ENCODE results near the gene DCAF16.

Gene DCAF16

DNA sequence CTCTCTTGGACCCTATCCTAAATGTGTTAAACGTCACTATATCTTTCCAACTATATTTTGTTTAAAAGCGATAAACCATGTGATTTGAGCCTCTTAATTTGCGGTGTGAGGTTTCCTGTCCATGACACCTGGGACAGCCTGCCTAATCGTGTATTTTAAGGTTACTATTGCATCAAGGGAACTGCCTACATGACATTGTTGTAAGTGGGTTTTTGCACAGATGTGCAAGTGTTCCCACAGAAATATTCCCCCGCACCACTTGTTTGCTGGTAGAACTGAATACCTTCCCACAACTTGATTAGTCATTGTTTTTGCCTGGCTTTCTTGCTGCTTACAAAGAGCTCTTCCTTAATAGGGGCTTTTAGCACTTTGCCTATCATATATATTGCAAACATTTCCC, 24.0 kb downstream of the DCAF16 start:
- no peak overlapping the region for H3K27ac ChIP-seq
- DNase-seq (ENCODE audit: low read depth, low spot score) = no peak

DNA sequence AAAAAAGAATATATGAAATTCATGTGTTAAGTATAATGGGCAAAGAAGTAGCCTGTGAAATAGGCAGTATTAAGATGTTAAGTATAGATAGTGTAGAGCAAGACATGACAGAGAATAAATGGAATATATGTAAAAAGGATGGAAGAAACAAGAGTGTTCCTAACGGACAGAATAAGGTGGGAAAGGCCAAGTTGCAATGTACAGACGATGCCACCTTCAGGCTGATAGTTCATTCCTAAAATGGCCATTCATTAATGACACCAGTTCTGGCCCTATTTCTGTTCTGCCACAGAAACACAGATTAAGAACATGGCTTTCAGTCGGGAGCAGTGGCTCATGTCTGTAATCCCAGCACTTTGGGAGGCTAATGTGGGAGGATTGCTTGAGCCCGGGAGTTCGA, 24.7 kb downstream of the DCAF16 start:
- H3K27ac ChIP-seq = no peak overlapping the region
- no peak for DNase-seq (ENCODE audit: low read depth, low spot score)

DNA sequence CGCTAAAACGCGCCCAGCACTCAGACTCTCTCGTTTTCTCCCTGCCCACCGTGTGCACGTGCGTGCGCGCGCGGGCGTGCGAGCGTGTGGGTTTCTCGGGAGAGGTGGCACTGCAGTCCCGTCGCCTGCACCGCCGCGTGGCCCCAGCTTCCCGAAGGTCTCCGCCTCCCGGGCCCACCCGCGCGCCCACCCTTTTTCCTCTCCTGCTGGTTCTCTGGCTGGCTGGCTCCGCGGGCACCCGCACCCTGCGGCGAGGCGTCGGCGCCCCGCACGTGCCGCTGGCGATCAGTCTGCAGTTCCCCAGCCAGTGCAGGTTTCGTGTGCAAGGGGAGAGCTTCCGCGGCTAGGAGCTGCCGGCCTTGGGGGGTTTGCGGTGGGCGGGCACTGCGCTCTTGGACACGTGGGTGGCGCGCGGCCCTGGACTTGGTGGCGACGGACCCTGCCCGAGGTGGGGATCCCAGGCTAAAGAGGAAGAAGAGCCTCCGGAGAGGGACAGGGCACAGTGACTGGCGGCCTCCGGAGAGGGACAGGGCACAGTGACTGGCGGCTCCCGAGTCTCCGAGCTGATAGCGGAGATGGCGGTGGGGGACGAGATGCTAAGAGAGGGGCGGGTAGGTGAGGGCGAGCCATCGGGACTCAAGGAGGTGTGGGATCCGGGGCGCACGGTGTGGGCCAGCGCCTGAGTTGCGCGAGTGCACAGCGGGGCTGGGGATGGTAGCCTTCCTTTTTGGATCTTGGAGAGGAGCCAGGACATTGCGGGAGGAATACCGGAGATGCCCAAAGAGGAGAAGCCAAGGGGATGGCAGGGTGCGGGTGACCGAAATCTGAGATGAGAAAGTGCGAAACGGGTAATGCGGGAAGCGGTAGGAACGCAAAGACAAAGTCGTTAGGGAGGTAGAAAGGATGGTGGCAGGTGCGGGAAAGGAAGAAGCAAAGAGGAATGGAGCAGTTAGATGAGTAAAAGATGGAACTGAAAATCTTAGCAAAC, 29.0 kb downstream of the DCAF16 start, which contains the start of gene FAM184B:
Gene FAM184B, minus strand, starts transcription at position 322 of the 988 bp plus-strand sequence. CDS start 322 bp downstream, outside the sequence.
- no peak for DNase-seq (ENCODE audit: low read depth, low spot score)
- no peak within 1 kb of the TSS for H3K27ac ChIP-seq

DNA sequence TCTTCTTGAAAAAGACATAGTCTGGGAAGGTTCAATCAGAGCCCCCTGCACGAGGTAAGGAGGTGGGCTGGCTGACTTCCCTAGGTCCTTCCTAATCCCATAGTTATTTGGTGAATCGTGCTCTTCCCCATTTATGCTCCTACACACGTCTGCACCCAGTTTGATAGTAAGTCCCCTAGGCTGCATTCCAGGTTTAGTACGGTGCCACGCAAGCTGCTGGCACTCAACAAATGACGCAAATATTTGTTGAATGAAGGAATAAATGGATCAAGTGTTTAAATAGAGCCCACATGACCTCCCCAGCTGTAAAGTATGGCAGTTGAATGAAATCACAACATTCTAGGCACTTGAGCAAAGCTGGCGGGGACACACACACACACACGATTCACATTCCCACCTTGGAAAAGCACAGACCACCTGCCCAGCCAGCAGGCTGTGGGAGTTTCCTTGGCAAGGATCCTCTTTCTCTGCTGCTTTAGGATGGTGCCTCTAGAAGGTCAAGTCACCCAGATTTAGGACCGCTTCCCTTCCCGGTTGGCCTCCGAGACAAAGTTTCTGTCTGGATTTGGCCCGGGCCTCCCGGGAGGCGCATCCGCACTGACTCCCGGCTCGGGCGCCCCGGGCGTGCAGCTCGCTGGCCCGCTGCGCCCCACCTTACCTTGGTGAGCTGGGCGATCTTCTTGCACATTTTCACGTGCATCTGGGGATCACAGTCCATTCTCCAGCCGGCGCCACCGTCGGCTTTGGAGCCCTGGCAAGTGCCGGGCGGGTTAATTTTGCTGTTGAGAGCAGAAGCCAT, 29.9 kb downstream of the DCAF16 start:
- H3K27ac ChIP-seq = no peak overlapping the region
- DNase-seq (ENCODE audit: low read depth, low spot score) = no peak

DNA sequence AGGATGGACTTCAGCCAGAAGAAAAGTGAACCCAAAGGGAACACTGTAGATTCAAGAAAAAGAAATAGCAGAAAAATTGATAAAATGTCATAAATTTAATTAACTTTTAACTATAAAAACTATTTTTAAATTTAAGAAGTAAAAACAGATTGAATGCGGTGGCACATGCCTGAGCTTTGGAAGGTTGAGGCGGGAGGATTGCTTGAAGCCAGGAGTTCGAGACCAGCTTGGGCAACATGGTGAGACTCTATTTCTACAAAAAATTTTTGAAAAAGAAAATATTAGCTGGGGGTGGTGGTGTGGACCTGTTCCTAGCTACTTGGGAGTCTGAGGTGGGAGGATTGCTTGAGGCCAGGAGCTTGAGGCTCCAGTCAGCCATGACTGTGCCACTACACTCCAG, 32.1 kb downstream of the DCAF16 start:
- DNase-seq (ENCODE audit: low read depth, low spot score) = no peak
- H3K27ac ChIP-seq = no peak overlapping the region

DNA sequence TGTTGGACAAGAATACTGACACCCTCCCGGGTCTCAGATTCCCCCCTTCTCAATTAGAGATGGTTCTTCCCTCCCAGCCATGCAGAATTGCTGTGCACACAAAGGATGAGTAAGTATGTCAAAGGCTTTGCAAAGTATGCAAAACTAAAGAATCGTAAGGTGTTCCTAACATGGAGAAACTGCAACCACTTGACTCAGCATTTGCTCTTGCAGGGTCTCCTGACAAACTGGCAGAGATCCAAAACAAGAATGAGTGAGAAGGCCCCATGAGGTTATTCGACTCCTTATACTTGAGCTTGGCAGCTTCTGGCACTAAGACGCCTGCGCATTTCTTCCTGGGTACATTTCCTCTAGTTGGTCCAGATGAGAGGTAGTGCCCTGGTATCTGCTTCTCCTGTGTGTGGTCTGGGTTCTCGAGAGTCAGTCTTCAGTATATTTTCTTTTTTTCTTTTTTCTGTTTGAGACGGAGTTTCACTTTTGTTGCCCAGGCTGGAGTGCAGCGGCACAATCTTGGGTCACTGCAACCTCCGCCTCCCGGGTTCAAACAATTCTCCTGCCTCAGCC, 37.3 kb downstream of the DCAF16 start:
- no peak overlapping the region for H3K27ac ChIP-seq
- no peak for DNase-seq (ENCODE audit: low read depth, low spot score)

DNA sequence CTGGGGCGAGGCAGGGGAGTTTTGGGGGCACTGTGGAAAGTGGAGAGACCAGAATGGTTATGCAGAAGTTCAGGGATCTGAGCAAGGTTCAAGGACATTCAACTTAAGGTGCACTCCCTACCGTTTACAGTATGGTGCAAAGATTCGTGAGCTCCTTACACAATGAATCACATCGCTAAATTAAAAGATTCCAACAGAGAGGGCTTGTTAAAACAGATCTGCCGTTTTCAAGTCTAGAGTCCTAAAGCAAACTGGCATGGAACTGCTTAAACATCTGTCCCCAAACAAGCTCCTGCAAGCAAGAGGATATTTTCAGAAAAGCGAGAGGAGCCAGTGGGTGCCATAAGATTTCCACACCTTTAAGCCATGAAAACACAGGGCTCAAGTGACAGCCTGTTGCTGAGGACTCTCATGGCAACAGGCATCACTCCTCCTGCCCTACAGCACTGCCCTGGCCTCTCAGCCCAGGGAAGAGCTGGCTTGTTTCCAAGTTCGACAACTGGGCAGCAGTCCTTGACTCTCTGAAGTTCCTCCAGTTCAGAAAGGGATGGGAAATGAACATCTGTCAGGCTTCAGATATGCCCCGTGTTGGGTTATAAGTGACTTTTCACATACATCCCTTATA, 39.2 kb downstream of the DCAF16 start:
- H3K27ac ChIP-seq = no peak overlapping the region
- DNase-seq (ENCODE audit: low read depth, low spot score) = peak; percentile 10

DNA sequence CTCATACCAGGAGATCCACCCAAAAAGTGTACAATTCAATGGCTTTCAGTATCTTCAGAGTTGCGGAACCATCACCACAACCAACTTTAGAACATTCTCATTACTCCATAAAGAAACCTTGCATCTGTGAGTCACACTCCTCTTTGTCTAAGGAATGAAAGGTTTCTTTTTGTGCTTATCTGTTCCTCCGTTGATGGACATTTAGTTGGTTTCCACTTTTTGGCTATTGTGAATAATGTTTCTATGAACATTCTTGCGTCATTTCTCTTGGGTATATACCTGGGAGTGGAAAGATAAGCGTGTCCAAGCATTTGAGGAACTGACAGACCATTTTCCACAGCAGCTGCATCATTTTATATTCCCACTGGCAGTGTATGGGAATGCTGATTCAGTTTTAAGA, 39.7 kb downstream of the DCAF16 start:
- no peak overlapping the region for H3K27ac ChIP-seq
- peak; percentile 12 for DNase-seq (ENCODE audit: low read depth, low spot score)

DNA sequence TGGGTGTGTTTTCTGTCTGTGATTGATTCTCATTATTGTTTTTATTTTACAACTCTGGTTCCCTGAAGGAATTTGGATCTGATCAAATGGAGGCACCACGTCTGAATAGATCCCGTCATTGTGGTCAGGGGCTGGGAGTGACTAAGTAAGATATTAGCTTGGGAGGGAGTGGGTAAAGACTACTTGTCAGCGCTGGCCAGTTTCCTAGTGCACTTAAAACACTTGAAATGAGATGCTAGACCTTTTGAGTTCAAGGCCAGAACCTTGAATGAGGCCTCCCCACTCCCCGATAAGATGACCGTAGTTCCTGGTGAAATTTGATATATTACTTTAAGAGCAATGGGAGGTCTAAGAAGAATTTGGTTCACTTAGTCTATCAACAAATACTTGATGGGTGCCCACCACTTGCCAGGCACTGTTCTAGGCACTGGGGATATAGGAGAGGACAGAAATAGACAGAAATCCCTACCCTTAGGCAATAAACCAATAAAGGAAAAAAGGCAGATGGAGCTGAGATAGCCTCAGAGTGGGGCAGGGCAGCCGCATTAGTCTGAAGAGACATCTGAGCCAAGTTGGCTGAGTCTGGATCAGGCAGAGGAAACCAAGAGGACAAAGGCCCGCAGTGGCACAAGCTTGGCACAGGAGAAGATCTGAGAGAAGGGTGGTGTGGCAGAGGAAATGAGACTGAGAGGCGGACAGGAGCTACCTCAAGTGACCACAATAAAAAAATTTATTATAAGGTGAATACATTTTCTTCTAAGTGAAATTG, 41.0 kb downstream of the DCAF16 start:
- no peak overlapping the region for H3K27ac ChIP-seq
- no peak for DNase-seq (ENCODE audit: low read depth, low spot score)

DNA sequence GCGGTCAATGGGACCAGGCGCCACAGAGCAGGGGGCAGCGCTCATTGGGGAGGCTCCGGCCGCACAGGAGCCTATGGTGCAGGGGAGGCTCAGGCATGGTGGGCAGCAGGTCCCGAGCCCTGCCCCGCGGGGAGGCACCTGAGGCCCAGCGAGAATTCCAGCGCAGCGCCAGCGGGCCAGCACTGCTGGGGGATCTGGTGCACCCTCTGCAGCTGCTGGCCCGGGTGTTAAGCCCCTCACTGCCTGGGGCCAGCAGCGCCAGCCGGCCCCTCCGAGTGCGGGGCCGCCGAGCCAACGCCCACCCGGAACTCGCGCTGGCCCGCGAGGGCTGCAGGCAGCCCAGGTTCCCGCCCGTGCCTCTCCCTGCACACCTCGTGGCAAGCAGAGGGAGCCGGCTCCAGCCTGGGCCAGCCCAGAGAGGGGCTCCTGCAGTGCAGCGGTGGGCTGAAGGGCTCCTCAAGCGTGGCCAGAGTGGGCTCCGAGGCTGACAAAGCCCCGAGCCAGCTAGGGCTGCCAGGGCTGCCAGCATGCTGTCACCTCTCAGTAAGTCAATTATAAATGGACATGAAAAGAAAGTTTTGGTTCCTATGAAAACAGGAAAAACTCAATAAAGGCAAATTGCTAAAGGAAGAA, 43.6 kb downstream of the DCAF16 start:
- no peak overlapping the region for H3K27ac ChIP-seq
- DNase-seq (ENCODE audit: low read depth, low spot score) = no peak

DNA sequence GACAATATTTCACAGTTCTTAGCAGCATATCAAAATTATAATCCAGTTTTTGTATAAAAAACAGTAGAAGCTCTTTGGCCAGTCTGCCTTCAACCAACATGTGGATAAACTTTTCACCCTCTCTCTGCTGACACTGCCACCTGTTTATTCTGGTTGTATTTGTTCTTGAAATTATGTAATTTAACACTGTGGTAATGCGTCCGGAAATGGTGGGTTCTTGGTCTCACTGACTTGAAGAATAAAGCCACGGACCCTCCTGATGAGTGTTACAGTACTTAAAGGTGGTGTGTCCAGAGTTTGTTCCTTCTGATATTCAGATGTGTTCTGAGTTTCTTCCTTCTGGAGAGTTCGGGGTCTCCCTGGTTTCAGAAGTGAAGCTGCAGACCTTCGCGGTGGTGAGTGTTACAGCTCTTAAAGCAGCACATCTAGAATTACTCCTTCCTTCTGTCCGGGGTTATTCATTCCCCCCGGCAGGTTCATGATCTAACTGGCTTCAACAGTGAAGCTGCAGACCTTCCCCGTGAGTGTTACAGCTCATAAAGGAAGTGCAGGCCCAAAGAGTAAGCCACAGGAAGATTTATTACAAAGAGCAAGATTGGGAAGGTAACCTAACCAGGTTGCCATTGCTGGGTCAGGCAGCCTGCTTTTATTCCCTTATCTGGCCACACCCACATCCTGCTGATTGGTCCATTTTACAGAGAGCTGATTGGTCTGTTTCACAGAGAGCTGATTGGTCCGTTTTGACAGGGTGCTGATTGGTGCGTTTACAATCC, 44.9 kb downstream of the DCAF16 start:
- no peak overlapping the region for H3K27ac ChIP-seq
- no peak for DNase-seq (ENCODE audit: low read depth, low spot score)

DNA sequence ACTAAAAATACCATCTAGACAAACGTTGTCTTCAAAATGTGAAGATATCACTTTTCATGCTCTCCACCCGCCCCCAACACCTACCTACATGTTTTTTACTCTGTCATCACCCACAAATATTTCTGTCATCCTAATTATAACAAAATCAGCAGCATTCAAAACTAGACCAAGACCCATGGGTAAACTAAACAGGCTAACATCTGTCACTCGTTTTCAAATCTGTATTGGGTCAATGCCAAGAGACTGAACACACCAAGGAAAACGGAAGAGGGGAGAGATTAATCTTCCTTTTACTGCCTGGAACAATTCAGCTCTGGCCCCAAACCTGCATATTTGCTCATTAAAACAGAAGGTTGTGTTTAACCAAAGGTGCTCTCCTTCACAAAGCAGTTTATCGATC, 46.6 kb downstream of the DCAF16 start:
- DNase-seq (ENCODE audit: low read depth, low spot score) = no peak
- no peak overlapping the region for H3K27ac ChIP-seq

DNA sequence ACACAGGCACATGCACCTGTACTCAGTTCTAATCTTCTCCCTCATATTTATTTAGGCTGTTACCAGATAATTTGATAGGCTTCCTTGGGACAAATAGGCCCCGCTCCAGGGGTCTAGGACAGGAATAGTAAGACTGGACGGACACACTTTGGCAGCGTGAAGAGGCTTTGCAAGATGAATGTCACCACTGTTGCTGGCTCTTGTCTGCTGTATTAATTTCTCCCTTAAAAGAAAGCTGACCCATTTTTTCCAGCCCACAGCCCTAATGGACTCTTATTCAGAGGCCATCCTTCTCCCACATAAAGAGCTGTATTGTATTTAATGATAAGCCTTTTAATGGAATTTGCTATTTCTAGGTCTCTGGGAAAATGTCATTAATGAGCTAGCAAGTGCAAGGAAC, 47.1 kb downstream of the DCAF16 start:
- H3K27ac ChIP-seq = no peak overlapping the region
- no peak for DNase-seq (ENCODE audit: low read depth, low spot score)

DNA sequence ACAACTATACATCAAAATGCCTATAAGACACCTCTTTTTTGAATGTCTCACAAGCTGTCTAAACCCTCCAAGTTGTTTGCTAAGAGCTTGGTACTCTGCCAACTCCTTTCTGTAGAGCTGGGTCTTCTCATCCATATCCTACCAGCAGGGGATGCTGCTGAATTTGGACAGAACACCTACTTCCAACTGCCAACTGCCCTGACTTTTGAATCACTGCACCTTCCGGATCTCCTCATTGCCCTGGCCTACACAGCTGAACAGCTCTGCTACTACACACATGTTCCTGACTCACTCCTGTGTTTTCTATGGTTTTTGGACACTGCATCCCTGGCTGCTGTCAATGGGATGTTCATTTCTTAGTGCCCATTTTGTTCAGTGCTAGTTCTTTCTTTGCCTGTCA, 47.8 kb downstream of the DCAF16 start:
- DNase-seq (ENCODE audit: low read depth, low spot score) = peak; percentile 41
- H3K27ac ChIP-seq = no peak overlapping the region

DNA sequence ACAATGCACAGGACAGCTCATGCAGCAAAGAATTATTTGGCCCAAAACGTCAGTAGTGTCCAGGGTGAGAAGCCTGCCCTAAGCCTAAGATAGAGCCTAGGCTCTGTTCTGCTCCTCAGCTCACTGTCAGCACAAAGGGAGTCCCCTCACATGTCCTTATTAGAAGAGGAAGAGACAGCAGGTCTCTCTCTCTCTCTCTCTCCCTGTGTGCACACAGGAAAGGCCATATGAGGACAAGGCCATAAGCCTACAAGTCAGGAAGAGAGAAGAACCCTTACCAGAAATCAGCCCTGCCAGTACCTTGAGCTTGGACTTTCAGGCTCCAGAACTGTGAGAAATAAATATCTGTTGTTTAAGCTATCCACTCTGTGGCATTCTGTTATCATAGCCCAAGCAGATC, 49.5 kb downstream of the DCAF16 start:
- H3K27ac ChIP-seq = no peak overlapping the region
- no peak for DNase-seq (ENCODE audit: low read depth, low spot score)

DNA sequence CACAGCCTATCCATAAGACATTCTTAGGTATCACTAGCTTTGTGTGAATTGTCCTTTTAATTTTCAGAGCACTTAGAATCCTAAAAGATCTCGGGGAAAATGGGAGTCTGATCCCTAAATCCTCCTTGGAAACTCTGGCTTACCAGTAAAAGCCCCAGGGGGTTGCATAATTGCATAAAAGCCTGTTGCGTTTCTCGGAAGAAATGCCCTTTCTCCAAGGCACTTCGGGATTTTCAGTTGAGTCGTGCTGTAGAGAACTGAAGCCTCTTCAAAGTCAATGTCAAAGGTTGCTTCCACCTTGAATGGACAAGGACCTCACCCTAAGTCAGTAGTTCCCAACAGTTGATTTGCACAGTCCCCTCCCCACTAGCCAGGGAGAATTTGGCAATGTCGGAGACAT, 49.9 kb downstream of the DCAF16 start:
- H3K27ac ChIP-seq = no peak overlapping the region
- no peak for DNase-seq (ENCODE audit: low read depth, low spot score)

DNA sequence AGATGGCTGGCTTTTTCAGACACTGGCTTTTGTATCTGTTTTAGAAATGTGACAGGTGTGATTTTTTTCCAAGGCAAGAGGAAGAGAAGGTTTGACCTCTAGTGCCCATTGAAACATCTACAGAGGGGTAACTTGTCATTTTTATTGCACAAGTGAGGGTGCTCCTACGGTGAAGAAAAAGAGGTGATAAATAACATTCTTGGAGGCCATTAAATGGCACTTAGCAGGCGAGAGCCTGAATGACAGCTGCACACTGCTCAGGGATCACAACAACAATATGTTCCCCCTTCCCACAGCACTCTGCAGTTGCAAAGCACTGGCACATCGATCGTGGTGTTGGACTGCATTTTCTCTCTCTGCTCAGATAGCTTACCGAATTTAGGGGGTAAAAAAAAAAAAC, 52.1 kb downstream of the DCAF16 start:
- no peak overlapping the region for H3K27ac ChIP-seq
- no peak for DNase-seq (ENCODE audit: low read depth, low spot score)

DNA sequence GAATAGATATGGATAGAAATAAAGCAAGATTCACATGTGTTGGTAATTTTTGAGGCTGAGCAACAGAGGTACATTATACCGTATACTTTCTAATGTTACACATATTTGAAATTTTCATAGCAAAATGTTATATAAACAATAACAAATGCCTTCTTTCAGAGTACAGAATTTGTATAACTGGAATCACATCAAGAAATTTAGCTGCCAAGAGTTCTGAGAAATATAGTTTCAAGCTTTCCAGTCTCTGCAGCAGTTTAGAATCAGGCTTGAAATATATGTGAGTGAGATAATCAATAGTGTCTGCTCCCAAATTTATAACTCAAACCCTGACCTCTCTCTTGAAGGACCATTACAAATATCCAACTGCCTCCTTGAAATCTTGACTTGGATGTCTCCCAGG, 52.9 kb downstream of the DCAF16 start:
- no peak for DNase-seq (ENCODE audit: low read depth, low spot score)
- no peak overlapping the region for H3K27ac ChIP-seq

DNA sequence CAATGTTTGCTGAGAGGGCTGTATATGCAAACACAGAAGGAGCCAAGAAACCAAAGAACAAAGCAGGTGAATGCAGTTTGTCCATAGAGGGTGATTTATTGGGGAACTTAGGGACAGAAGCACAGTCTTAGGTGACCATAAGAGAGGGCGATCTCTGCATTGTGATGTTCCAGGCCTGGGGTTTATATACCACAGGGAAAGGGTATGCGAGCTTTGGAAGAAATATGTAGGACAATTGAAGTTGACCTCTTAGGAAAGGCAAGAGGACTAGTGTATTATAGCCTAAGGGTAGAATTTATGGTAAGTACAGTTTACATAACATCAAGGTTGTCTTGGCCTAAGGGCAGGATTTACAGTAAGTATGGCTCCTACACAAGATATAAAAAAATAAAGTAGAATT, 56.9 kb downstream of the DCAF16 start:
- no peak for DNase-seq (ENCODE audit: low read depth, low spot score)
- no peak overlapping the region for H3K27ac ChIP-seq

Measured in epithelial cell of prostate (primary cell).